SKM-1 treated with dmso at 0.1 percent for 144 hours (cell line): ENCODE measurements around the gene ALDH4A1.

Experiments used
- DNase-seq: peaks from one replicate; lab custom pipeline; 2025; ENCODE audit not compliant: unreplicated experiment; lab: John Stamatoyannopoulos, UW

ALDH4A1 gene

GRCh38 chr1:18902523-18903290, at the start of gene ALDH4A1:
TSS of gene ALDH4A1 (minus strand) at chr1:18902555. CDS start at chr1:18902523, 32 bp downstream.
- peak; percentile 98 for DNase-seq

DNA sequence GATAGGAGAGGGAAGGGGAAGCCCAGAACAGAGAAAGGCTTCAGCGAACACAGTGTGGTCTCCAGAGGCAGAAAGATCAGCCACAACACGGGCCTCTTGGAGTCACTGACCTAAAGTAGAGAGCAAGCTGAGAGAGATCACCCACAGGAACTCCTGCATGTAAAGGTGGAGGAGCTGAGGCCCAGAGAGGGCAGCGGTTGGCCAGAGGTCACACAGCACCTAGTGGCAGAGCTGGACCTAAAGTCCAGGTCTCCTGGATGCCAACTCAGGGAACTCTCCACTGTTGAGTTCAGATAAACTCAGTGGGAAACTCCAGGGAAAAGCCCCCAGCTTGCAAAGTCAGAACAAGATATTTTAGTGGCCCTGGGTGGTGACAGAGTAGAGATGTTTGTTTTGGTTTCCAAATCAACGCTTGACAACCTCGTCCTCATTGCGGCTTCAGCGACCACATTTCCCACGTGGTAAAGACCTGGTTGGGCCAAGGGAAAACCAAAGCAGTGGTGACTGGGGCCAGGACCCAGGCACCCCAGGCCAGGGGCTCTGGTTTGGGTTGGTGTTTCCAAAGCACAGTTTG, 49.5 kb upstream of the ALDH4A1 start:
- no peak for DNase-seq

GRCh38 chr1:18951416-18951815, 49.1 kb upstream of the ALDH4A1 start:
- peak; percentile 16 for DNase-seq

- DNase-seq: no peak
Measured at GRCh38 chr1:18950401-18951026, 48.2 kb upstream of the ALDH4A1 start.

- no peak for DNase-seq
Measured at GRCh38 chr1:18949686-18950400, 47.5 kb upstream of the ALDH4A1 start.

DNA sequence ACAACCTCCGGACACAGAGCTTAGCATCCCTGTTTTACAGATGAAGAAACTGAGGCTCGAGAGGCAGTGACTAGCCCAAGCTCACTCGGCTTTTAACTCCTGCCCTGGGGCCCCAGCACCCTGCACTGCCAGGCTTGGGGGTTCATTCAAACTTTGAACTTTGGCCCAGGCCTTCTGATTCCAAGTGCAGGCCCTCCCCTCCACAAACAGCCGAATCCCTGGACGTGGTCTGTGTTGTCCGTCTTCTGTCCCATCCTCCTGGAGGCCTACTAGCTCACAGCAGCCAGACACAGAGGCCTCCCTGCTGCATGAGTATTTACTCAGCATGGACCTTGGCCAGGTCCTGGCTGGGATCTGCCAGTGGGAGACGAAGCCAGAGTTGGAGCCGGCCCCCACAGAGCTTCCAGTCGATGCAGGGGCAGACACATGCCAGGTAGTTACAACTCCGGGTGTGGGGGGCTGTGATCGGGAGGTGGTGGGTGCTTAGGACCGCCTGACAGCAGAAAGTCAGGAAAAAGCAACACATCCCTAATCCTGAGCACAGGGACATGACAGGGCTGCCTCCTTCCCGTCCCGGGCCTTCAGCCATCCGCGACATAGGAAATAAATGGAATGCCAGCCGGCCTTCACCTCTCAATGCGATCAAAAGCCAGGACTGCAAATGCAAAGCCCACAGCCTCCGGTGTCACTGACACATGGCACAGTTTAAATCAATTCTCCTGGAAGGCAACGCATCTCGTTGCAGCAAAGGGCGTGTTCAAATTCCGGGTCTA, 46.7 kb upstream of the ALDH4A1 start:
- no peak for DNase-seq

DNA sequence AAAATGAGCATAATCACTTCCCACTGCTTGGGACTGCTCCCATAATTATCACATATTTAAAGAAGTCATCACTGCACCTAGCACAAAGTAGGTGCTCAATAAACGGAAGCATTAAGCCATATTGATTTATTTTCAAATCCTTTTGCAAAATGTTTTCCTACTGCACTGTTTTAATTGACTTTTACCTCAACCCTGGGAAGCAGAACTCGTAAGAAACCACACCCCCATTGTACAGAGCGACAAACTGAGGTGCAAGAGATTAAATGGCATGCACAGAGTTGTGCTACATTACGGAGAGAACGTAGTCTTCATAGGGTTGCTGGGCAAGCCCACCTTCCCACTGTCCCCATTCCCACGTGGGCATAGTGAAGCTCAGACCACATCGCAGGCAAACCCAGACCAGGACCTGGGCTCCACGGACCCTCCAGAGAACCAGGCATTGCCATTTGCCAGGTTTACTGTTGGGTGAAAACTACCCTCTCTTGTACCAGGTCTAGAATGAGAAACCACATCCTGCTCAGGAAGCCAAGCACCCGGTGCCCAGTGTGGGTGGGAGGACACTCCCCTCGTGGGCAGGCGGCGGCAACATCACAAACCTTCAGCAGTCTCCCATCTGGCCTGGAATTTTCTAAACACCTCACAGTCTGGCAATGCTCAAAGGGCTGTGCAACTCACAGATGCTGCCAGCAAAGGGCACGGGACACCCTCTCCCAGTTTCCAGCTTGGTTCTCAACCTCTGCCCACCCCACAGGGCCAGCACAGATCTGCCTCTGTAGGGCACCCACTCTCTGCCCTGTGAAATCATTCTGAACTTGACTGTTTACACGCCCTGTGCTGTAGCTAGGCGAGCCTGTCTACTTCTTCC, 45.9 kb upstream of the ALDH4A1 start:
- no peak for DNase-seq

- DNase-seq: no peak
Measured at GRCh38 chr1:18947570-18947969, 45.2 kb upstream of the ALDH4A1 start.

GRCh38 chr1:18946550-18947381, 44.4 kb upstream of the ALDH4A1 start:
- DNase-seq: no peak

DNA sequence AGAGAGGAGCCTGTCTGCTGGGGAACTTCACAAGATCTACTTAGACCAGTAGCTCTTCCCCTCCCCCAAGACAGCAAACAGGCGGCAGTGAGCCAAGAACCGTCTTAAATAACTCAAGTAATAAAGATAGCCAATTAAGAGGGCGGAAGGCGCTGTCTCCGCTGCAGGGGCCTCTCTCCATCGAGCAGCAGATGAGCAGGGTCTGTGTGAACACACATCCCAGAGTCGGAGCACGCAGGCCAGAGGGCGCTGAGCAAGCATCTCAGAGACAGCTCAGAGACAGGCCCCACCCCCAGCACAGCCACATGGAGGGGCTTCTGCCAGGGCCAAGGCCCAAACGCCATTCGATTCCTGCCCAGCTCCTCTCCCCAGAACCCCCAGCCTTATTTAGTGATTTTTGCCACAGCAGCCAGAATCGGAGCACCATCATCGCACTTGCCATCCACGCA, 43.1 kb upstream of the ALDH4A1 start:
- DNase-seq: no peak

DNA sequence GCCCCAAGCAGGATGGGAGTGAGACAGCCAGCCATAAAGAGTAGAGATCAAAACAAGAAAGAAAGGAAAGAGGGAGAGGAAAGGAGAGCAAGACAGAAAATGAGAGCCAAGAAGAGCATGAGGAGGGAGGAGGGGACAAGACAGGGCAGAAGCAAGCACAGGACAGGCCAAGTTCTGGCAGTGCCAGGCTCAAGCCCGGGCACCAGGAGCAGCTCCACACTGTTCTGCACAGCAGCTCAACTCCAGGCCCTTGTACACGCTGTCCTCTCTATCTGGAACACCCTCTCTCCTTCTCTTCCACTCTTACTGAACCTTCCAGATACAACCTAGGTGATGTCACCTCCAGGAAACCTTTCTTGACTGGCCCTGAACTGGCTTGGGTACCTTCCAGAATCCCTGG, 42.5 kb upstream of the ALDH4A1 start:
- DNase-seq: no peak

DNA sequence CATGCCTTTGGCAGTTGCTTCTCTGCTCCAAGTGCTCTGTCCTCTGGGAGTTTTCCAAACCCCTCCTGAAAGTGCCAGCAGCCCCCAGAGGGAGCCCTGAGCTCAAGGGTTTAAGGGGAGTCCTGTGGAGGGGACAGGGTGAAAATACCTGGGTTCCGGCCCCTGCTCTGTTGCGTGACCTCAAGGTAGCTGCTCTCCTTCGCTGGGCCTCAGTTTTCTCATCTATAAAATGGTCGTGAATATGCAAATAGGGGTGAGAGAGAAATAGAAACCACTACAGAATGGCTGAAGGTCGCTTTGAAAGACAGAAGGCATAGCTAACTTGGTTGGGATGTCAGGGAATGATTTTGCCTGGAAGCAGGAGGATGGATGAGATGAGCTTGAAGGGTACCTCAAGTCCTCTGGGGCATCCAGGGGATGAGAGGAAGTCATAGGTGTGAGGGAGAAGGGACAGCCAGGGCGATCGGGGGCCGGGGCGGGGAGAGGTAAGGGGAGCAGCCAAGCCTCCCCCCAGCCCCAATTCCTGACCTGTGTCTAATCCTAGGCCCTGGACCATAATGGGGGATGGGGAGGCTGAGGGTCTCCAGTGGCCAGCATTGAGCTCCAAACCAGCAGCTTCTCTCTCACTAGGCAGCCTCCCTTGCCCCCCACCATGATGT, 41.7 kb upstream of the ALDH4A1 start:
- no peak for DNase-seq

- DNase-seq: no peak
Measured at GRCh38 chr1:18943162-18943561, 40.8 kb upstream of the ALDH4A1 start.

DNA sequence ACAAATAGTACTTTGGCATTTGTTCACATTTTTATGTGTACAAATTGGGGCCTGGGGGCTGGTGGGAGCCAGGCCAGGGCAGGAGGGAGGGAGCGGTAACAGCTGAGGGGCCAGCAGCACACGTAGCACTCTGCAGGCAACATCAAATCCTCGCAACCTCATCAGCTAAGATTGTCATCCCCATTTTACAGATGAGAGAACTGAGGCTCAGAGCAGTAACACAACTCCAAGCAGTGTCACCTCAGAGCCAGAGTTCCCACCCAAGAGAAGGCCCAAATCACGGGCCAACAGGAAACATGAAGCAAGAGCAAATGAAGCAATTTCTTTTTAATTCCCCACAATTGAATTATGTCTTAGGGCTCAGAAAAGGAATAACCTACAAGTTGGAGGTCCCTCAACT, 40.0 kb upstream of the ALDH4A1 start:
- DNase-seq: no peak

- DNase-seq: no peak
Measured at GRCh38 chr1:18941221-18942141, 39.1 kb upstream of the ALDH4A1 start.

- DNase-seq: no peak
Measured at GRCh38 chr1:18940303-18941020, 38.1 kb upstream of the ALDH4A1 start.
